IMR-90 (cell line): ENCODE measurements around the gene CRIM1. TPM values are rescaled to one million over a fixed set of nuclear protein-coding genes. Genes with fewer than 3 reads are reported as not detected.

Experiments used
- ATAC-seq: fragments of 200-7000 bp; cut with Tn5 transposase; 2 replicates; pipeline ENCODE4 v1.9.1; 2020; ENCODE audit warnings: low read depth, mild to moderate bottlenecking, moderate library complexity
- BruUV-seq: library from RNA; stranded (reverse); fragments of 400-500 nt; replicated peaks from 2 replicates; lab custom pipeline; 2021; lab: Mats Ljungman, UMichigan
- CTCF ChIA-PET: fragments of 300-600 bp; formaldehyde crosslinking; extraction: SDS; loops from one replicate; lab custom pipeline; 2021; ENCODE audit warnings: antibody characterized with exemption; lab: Yijun Ruan, JAX
- POLR2A ChIA-PET: fragments of 300-600 bp; sonication (Branson Sonifier 250); formaldehyde crosslinking; loops from one replicate; lab custom pipeline; 2022; ENCODE audit warnings: antibody characterized with exemption; ENCODE audit not compliant: unreplicated experiment; lab: Charles Lee
- DNase-seq: peaks from one replicate; pipeline ENCODE4 v3.0.0; 2013
- H2AFZ ChIP-seq: replicated peaks from 2 replicates; pipeline ENCODE3; 2013; ENCODE audit warnings: low read length, mild to moderate bottlenecking; ENCODE audit not compliant: poor library complexity
- H2AK5ac ChIP-seq: 2 replicates; pipeline ENCODE4 v1.6.1; 2013; ENCODE audit warnings: low read depth, low read length, inconsistent platforms
- H2AK9ac ChIP-seq: replicated peaks from 2 replicates; pipeline ENCODE3; 2013; ENCODE audit warnings: mild to moderate bottlenecking, low read depth, low read length, moderate library complexity; ENCODE audit not compliant: poor library complexity
- H2BK120ac ChIP-seq: 2 replicates; pipeline ENCODE4 v1.6.1; 2013; ENCODE audit warnings: low read depth, low read length, inconsistent platforms
- H2BK15ac ChIP-seq: 3 replicates; pipeline ENCODE4 v1.6.1; 2013; ENCODE audit warnings: low read depth, low read length, inconsistent platforms
- H2BK20ac ChIP-seq: 2 replicates; pipeline ENCODE4 v1.6.1; 2013; ENCODE audit warnings: low read depth, mild to moderate bottlenecking, inconsistent platforms, low read length, moderate library complexity
- H2BK5ac ChIP-seq: 2 replicates; pipeline ENCODE4 v1.6.1; 2013; ENCODE audit warnings: mild to moderate bottlenecking, low read depth, low read length, inconsistent platforms; ENCODE audit not compliant: poor library complexity, severe bottlenecking
- H3K14ac ChIP-seq: replicated peaks from 2 replicates; pipeline ENCODE4 v1.6.1; 2013; ENCODE audit warnings: low read depth, low read length, inconsistent platforms
- H3K18ac ChIP-seq: 2 replicates; pipeline ENCODE4 v1.6.1; 2013; ENCODE audit warnings: low read depth, low read length, control low read depth
- H3K23ac ChIP-seq: 2 replicates; pipeline ENCODE4 v1.6.1; 2013; ENCODE audit warnings: low read depth, low read length, inconsistent platforms
- H3K27ac ChIP-seq: 2 replicates; pipeline ENCODE4 v1.5.1; 2013; ENCODE audit warnings: mild to moderate bottlenecking, control low read depth, low read length; ENCODE audit not compliant: insufficient read depth
- H3K27me3 ChIP-seq: 2 replicates; pipeline ENCODE4 v1.6.1; 2013; ENCODE audit warnings: low read length; ENCODE audit not compliant: control insufficient read depth, insufficient read depth
- H3K36me3 ChIP-seq: 2 replicates; pipeline ENCODE4 v1.6.1; 2013; ENCODE audit warnings: low read length, mixed read lengths; ENCODE audit not compliant: control insufficient read depth, insufficient read depth
- H3K4ac ChIP-seq: 2 replicates; pipeline ENCODE4 v1.6.1; 2013; ENCODE audit warnings: low read depth, low read length, inconsistent platforms
- H3K4me1 ChIP-seq: 2 replicates; pipeline ENCODE4 v1.6.1; 2013; ENCODE audit warnings: low read length, mixed read lengths; ENCODE audit not compliant: control insufficient read depth, insufficient read depth
- H3K4me2 ChIP-seq: 2 replicates; pipeline ENCODE4 v1.6.1; 2013; ENCODE audit warnings: low read depth, mild to moderate bottlenecking, control low read depth, low read length, moderate library complexity
- H3K4me3 ChIP-seq: 2 replicates; pipeline ENCODE4 v1.5.1; 2013; ENCODE audit warnings: low read depth, mild to moderate bottlenecking, control low read depth, low read length, moderate library complexity; ENCODE audit not compliant: insufficient read depth
- H3K56ac ChIP-seq: 2 replicates; pipeline ENCODE4 v1.6.1; 2013; ENCODE audit warnings: low read length, inconsistent platforms; ENCODE audit not compliant: insufficient read depth; ENCODE audit errors: extremely low read depth
- H3K79me1 ChIP-seq, 2 experiments: 2 replicates each; pipeline ENCODE4 v1.6.1; 2013; ENCODE audit warnings: low read length in 2 of 2, inconsistent platforms in 1 of 2, low read depth in 1 of 2
- H3K9ac ChIP-seq: 2 replicates; pipeline ENCODE4 v1.6.1; 2013; ENCODE audit warnings: low read depth, low read length, control low read depth
- H3K9me1 ChIP-seq: 2 replicates; pipeline ENCODE4 v1.6.1; 2013; ENCODE audit warnings: low read length, inconsistent platforms; ENCODE audit not compliant: insufficient read depth
- H3K9me3 ChIP-seq: 2 replicates; pipeline ENCODE4 v1.6.1; 2013; ENCODE audit warnings: low read length; ENCODE audit not compliant: control insufficient read depth, insufficient read depth
- H4K20me1 ChIP-seq: 2 replicates; pipeline ENCODE4 v1.6.1; 2013; ENCODE audit warnings: low read length, inconsistent platforms; ENCODE audit not compliant: insufficient read depth
- H4K5ac ChIP-seq: 2 replicates; pipeline ENCODE4 v1.6.1; 2013; ENCODE audit warnings: mild to moderate bottlenecking, low read depth, low read length, control low read depth
- H4K8ac ChIP-seq, 2 experiments: 2 replicates each; pipeline ENCODE4 v1.6.1; 2013; ENCODE audit warnings: low read depth in 2 of 2, low read length in 2 of 2, control low read depth in 1 of 2, inconsistent platforms in 1 of 2
- H4K91ac ChIP-seq: 2 replicates; pipeline ENCODE4 v1.6.1; 2013; ENCODE audit warnings: low read depth, low read length, inconsistent platforms; ENCODE audit not compliant: insufficient read depth
- CHD1 ChIP-seq: IDR thresholded peaks from 2 replicates; pipeline ENCODE4 v1.6.1; 2012; ENCODE audit warnings: low read depth, low read length, improper control_type of control experiment
- CTCF ChIP-seq: conservative IDR thresholded peaks from 2 replicates; pipeline ENCODE4 v1.5.1; 2012; ENCODE audit warnings: mild to moderate bottlenecking, low read depth, low read length, improper control_type of control experiment
- ELK1 ChIP-seq: fragments of 150-350 bp; IDR thresholded peaks from 2 replicates; pipeline ENCODE4 v1.6.1; 2016; ENCODE audit warnings: low read depth, mild to moderate bottlenecking, low read length, moderate library complexity, borderline replicate concordance
- FOS ChIP-seq: fragments of 150-350 bp; IDR thresholded peaks from 2 replicates; pipeline ENCODE4 v1.6.1; 2016; ENCODE audit warnings: low read depth, low read length
- MAFK ChIP-seq: IDR thresholded peaks from 2 replicates; pipeline ENCODE4 v1.6.1; 2012; ENCODE audit warnings: low read depth, low read length, improper control_type of control experiment
- MXI1 ChIP-seq: IDR thresholded peaks from 2 replicates; pipeline ENCODE4 v1.6.1; 2012; ENCODE audit warnings: low read depth, mild to moderate bottlenecking, low read length, moderate library complexity, borderline replicate concordance
- NFE2L2 ChIP-seq: fragments of 150-350 bp; IDR thresholded peaks from 2 replicates; pipeline ENCODE4 v1.6.1; 2016; ENCODE audit warnings: low read depth, mild to moderate bottlenecking, low read length
- RAD21 ChIP-seq: IDR thresholded peaks from 2 replicates; pipeline ENCODE4 v1.6.1; 2012; ENCODE audit warnings: low read length, improper control_type of control experiment
- RCOR1 ChIP-seq: IDR thresholded peaks from 2 replicates; pipeline ENCODE4 v1.6.1; 2012; ENCODE audit warnings: mild to moderate bottlenecking, low read length, improper control_type of control experiment; ENCODE audit not compliant: insufficient replicate concordance
- RFX5 ChIP-seq: IDR thresholded peaks from 2 replicates; pipeline ENCODE4 v1.8.0; 2012; ENCODE audit warnings: low read depth, mild to moderate bottlenecking, low read length, moderate library complexity
- SMC3 ChIP-seq: fragments of 150-350 bp; IDR thresholded peaks from 2 replicates; pipeline ENCODE4 v1.6.1; 2016; ENCODE audit warnings: low read depth, mild to moderate bottlenecking, antibody characterized with exemption, low read length, moderate library complexity
- USF2 ChIP-seq: fragments of 150-350 bp; IDR thresholded peaks from 2 replicates; pipeline ENCODE4 v1.6.1; 2017; ENCODE audit warnings: mild to moderate bottlenecking, antibody characterized with exemption, low read length, low read depth
- dilution Hi-C: fragments of 300-500 bp; cut with HindIII; formaldehyde crosslinking; loops from one replicate; pipeline ENCODE4 v1.14.3; 2018; ENCODE audit warnings: low sequenced_read_pairs; ENCODE audit not compliant: unreplicated experiment
- in situ Hi-C: fragments of 300-500 bp; cut with MboI; formaldehyde crosslinking; loops from 3 replicates; pipeline ENCODE4 v1.14.3; 2019; ENCODE audit warnings: low sequenced_read_pairs, inconsistent platforms, mixed read lengths
- intact Hi-C: fragments of 100-400 bp; cut with micrococcal nuclease; formaldehyde crosslinking; loops from 2 replicates; pipeline ENCODE4 v1.10.0; 2022
- polyA plus RNA-seq, 3 experiments: library from polyadenylated mRNA; depleted of rRNA; stranded (reverse); fragments of >200 nt; gene quantifications; 2 replicates each; pipeline ENCODE4 v1.2.3, GENCODE V29; 2012; ENCODE audit warnings: low replicate concordance in 1 of 3
- total RNA-seq: library from RNA; depleted of rRNA; stranded (reverse); fragments of >200 nt; gene quantifications from 2 replicates; pipeline ENCODE4 v1.2.3, GENCODE V29; 2012

The CRIM1 gene
- total and polyA plus RNA-seq, 2 of the 4 experiments (the other 2 are of a cell fraction): 285 to 490 TPM

GRCh38 chr2:36507408-36507812 lies 151.8 kb downstream of the CRIM1 start:
- Histone ChIP-seq H3K9ac (no peak overlapping the region), H3K9me3 (no peaks in the 10 kb centered on the region), H3K4ac (no peak overlapping the region), H2BK120ac (no peak overlapping the region), H3K36me3 (peaks cover 39% of the 10 kb centered on the region), H3K14ac (no peak overlapping the region), H3K4me3 (no peak overlapping the region), H2AFZ (no peak overlapping the region), H4K91ac (no peak overlapping the region), H3K4me2 (no peak overlapping the region), H3K4me1 (peaks cover 2% of the 10 kb centered on the region), H3K23ac (no peak overlapping the region), H2AK9ac (no peak overlapping the region), H3K79me1 (peaks cover 32 to 62% of the 10 kb centered on the region in 2 experiments), H3K27me3 (no peaks in the 10 kb centered on the region), H2AK5ac (no peak overlapping the region), H4K5ac (no peak overlapping the region), H2BK5ac (peak overlapping the region; percentile 43), H3K56ac (no peak overlapping the region), H3K27ac (no peak overlapping the region), H4K8ac (no peak overlapping the region), H2BK15ac (no peak overlapping the region), H3K9me1 (peaks cover 9% of the 10 kb centered on the region; the same call in 1 of the 2 replicates), H2BK20ac (no peak overlapping the region), H3K18ac (no peak overlapping the region), H4K20me1 (0 out of 2 replicates have a peak, but pooled peaks cover 3% of the 10 kb centered on the region)
- ChIA-PET CTCF (interaction anchor here (0.5 to 1.1 kb wide), 5 partner anchors 8 to 155 kb away, joined by 3 to 5 read pairs (median 3); no protein-coding TSS in a partner anchor), POLR2A (no interaction called here)
- DNase-seq: peak; percentile 65
- intact Hi-C loops: loop anchor here (1.0 kb wide), 1 partner anchor 155 kb away; no protein-coding TSS in a partner anchor
- in situ Hi-C loops: no loop called here
- TF ChIP-seq ELK1 (no peak), CHD1 (no peak), MAFK (no peak), SMC3 (peak; percentile 52), FOS (no peak), RAD21 (peak; percentile 79), RFX5 (no peak), RCOR1 (no peak), USF2 (no peak), CTCF (peak; percentile 69), MXI1 (no peak), NFE2L2 (no peak)
- dilution Hi-C loops: no loop called here
- ATAC-seq: peak; percentile 94
- no TSS peak for BruUV-seq
